Measurements from ENCODE around the gene HOXD4. TPM values are rescaled to one million over a fixed set of nuclear protein-coding genes. Genes with fewer than 3 reads are reported as not detected.

The HOXD4 gene
- total RNA-seq, 1 experiment from 2014 or later = not detected

DNA sequence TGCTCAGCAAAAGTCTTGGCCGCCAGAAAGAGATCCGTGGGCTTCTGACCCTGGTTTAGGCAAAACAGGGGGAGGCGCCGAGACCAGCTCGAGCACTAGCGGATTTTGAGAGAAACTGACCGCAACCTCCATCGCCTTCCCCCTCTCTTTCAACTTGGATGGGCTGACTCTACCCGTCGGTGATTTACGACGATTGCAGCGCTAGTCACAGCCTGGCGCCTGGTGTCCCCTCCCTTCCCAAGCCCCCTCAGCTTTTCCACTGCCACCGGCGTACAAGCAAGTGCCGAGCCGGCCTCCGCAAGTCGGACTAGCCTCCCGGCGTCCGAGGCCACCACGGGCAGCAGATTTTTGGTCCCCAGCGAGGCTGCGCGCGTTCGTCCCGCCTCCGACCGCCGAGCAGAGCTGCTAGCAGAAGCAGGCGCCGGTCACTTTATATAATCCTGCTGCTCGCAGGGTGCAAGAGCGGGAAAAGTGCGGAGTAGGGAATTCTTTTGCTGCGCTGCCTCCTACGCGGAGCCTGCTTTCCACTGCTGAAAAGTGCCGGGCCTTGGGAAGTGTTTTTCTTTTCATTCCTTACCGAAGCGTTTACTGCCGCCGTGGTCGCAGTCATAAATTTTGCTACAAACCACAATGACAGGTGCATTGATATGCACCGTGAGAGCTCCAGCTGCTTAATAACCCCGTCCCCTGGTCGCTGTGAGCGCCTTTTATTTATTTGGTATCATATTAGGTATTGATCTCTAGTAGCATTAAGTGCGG, 13.4 kb downstream of the HOXD4 start (continued):
- TF ChIP-seq, protein P1, sequence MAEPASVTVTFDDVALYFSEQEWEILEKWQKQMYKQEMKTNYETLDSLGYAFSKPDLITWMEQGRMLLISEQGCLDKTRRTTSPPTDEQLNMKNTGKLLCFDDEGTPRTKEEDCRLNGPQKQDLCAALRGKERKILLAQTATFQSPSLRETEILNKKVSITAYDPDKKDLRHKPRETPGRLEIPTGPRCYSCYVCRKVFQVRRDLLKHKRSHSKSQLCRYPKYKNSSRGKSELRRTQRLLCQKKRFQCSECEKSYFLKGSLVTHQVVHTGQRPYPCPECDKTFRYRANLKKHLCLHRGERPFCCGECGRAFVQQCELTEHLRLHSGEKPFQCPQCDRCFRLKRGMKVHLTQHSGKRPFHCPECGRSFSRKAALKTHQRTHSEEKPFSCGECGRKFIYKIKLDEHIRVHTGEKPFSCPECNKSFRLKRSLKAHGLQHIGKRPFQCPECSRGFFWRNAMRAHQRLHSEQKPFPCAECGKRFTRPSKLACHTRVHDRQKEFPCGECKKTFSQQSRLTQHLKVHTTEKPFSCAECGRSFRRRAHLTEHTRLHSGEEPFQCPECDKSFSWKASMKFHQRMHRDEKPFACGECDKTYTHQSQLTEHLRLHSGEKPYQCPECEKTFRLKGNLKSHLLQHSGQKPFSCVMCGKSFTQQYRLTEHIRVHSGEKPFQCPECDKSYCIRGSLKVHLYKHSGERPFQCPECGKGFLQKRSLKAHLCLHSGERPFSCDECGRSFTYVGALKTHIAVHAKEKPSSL (CRISPR knock-in tag; conservative IDR thresholded peaks at IDR 0.05) = no peak
- no peak for TF ChIP-seq IRF2 (CRISPR knock-in tag; IDR thresholded peaks at IDR 0.05; ENCODE audit: borderline replicate concordance, low read depth)
- no peak for TF ChIP-seq ZNF671 (CRISPR knock-in tag; IDR thresholded peaks at IDR 0.05)
- no peak for TF ChIP-seq AFF4 (CRISPR knock-in tag; IDR thresholded peaks at IDR 0.05; ENCODE audit: borderline replicate concordance)
- TF ChIP-seq ZNF512 (CRISPR knock-in tag; IDR thresholded peaks at IDR 0.05; ENCODE audit: borderline replicate concordance) = no peak
- no peak for TF ChIP-seq ETV6 (CRISPR knock-in tag; IDR thresholded peaks at IDR 0.05)
- no peak for TF ChIP-seq JAZF1 (CRISPR knock-in tag; IDR thresholded peaks at IDR 0.05)
- TF ChIP-seq ATF1 (CRISPR knock-in tag; IDR thresholded peaks at IDR 0.05) = no peak
- TF ChIP-seq JUN (CRISPR knock-in tag; IDR thresholded peaks at IDR 0.05) = no peak
- TF ChIP-seq PREB (CRISPR knock-in tag; IDR thresholded peaks at IDR 0.05; ENCODE audit: borderline replicate concordance) = no peak
- TF ChIP-seq EMX1 (CRISPR knock-in tag; IDR thresholded peaks at IDR 0.05) = no peak
- TF ChIP-seq ZBTB21 (CRISPR knock-in tag; IDR thresholded peaks at IDR 0.05; ENCODE audit: borderline replicate concordance) = no peak

GRCh38 chr2:176165370-176166050, 14.2 kb downstream of the HOXD4 start:
- Mint-ChIP-seq H3K36me3 (no peaks in the 10 kb centered on the region), H3K4me1 (peaks cover 23% of the 10 kb centered on the region), H3K4me3 (peak overlapping the region; percentile 45; the same call in 1 of the 2 replicates), H3K9me3 (no peaks in the 10 kb centered on the region), H3K27ac (no peak overlapping the region), H3K27me3 (ENCODE audit: low read depth) (peaks cover 100% of the 10 kb centered on the region)
- CTCF ChIA-PET = interaction anchor here (1.1 to 2.4 kb wide), 4 partner anchors 10 to 389 kb away, joined by 3 to 7 read pairs (median 4); no protein-coding TSS in a partner anchor
- ATAC-seq = peak; percentile 19
- POLR2A ChIA-PET = interaction anchor here (1.1 kb wide), 1 partner anchor 14 kb away, joined by 3 read pairs; no protein-coding TSS in a partner anchor
- TF ChIP-seq ZNF263 (CRISPR knock-in tag; IDR thresholded peaks at IDR 0.05; ENCODE audit: low read depth) = no peak
- TF ChIP-seq, protein P2, sequence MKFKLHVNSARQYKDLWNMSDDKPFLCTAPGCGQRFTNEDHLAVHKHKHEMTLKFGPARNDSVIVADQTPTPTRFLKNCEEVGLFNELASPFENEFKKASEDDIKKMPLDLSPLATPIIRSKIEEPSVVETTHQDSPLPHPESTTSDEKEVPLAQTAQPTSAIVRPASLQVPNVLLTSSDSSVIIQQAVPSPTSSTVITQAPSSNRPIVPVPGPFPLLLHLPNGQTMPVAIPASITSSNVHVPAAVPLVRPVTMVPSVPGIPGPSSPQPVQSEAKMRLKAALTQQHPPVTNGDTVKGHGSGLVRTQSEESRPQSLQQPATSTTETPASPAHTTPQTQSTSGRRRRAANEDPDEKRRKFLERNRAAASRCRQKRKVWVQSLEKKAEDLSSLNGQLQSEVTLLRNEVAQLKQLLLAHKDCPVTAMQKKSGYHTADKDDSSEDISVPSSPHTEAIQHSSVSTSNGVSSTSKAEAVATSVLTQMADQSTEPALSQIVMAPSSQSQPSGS (CRISPR knock-in tag; IDR thresholded peaks at IDR 0.05; ENCODE audit: borderline replicate concordance, low read depth) = no peak
- TF ChIP-seq ETV6 (CRISPR knock-in tag; IDR thresholded peaks at IDR 0.05) = no peak
- 0 out of 2 replicates have a peak, but pooled peaks have one; percentile 50 for TF ChIP-seq ZNF121 (CRISPR knock-in tag; IDR thresholded peaks at IDR 0.05)
- no peak for TF ChIP-seq NR3C1 (CRISPR knock-in tag; conservative IDR thresholded peaks at IDR 0.05; ENCODE audit: low read depth)
- DNase-seq (ENCODE audit: low spot score) = peak; percentile 51
